Measurements from ENCODE around the gene TESPA1.

GRCh38 chr12:54954228-54954627 lies 30.3 kb downstream of the TESPA1 start:
- TF ChIP-seq POLR2AphosphoS5 (IDR thresholded peaks at IDR 0.05; ENCODE audit: low read depth, low read length) (no peak), REST (IDR thresholded peaks at IDR 0.05; ENCODE audit: insufficient read depth in 1 of 2, low read depth in 2 of 2, low read length in 2 of 2) (no peak)

Measured in PFSK-1 (cell line).